GM12891 (cell line): ENCODE results near the gene NDUFA9.

Source experiments
- PAX5 ChIP-seq: IDR thresholded peaks from 2 replicates; pipeline ENCODE4 v1.6.1; 2011; ENCODE audit warnings: low read length, moderate library complexity, mild to moderate bottlenecking; ENCODE audit not compliant: insufficient read depth, severe bottlenecking
- POLR2A ChIP-seq: IDR thresholded peaks from 2 replicates; pipeline ENCODE4 v1.6.1; 2011; ENCODE audit warnings: low read depth, low read length, control low read depth
- POLR2AphosphoS5 ChIP-seq: IDR thresholded peaks from 2 replicates; pipeline ENCODE4 v1.6.1; 2011; ENCODE audit warnings: low read depth, low read length, control low read depth
- POU2F2 ChIP-seq: IDR thresholded peaks from 2 replicates; pipeline ENCODE4 v1.6.1; 2011; ENCODE audit warnings: low read depth, mild to moderate bottlenecking, control low read depth, low read length, moderate library complexity
- SPI1 ChIP-seq: IDR thresholded peaks from 2 replicates; pipeline ENCODE4 v1.6.1; 2011; ENCODE audit warnings: low read depth, low read length, control low read depth
- TAF1 ChIP-seq: IDR thresholded peaks from 2 replicates; pipeline ENCODE4 v1.6.1; 2011; ENCODE audit warnings: low read depth, low read length, control low read depth

GRCh38 chr12:4615667-4616066 is 33.2 kb upstream of the NDUFA9 start:
- no peak for TF ChIP-seq POLR2A
- TF ChIP-seq POLR2AphosphoS5 = no peak
- no peak for TF ChIP-seq POU2F2
- TF ChIP-seq TAF1 = no peak
- TF ChIP-seq SPI1 = no peak
- no peak for TF ChIP-seq PAX5
